ENCODE results near the gene TDRD12.

TDRD12 gene

GRCh38 chr19:32828139-32828538, 108.6 kb downstream of the TDRD12 start (continued):
- TF ChIP-seq ZNF148 (tag by site-specific recombination; IDR thresholded peaks at IDR 0.05; ENCODE audit: borderline replicate concordance) (no peak), ZNF169 (tag by site-specific recombination; IDR thresholded peaks at IDR 0.05) (no peak), ZNF623 (tag by site-specific recombination; IDR thresholded peaks at IDR 0.05) (no peak), ZNF677 (tag by site-specific recombination; IDR thresholded peaks at IDR 0.05) (no peak), ZNF423 (tag by site-specific recombination; IDR thresholded peaks at IDR 0.05) (no peak), BCL11A (tag by site-specific recombination; IDR thresholded peaks at IDR 0.05; ENCODE audit: low read depth) (no peak), ZNF664 (tag by site-specific recombination; IDR thresholded peaks at IDR 0.05) (no peak), ZNF645 (tag by site-specific recombination; IDR thresholded peaks at IDR 0.05) (no peak)

- peaks cover 3% of the 10 kb centered on the region; the same call in 1 of the 2 replicates for H3K4me1 ChIP-seq (ENCODE audit: control insufficient read depth, insufficient read depth, low read length)
- no peak overlapping the region for H3K27ac ChIP-seq (ENCODE audit: extremely low read depth, low read depth, low read length)
- CTCF ChIA-PET: interaction anchor here (0.6 to 0.7 kb wide), 2 partner anchors 146 to 1076 kb away, joined by 3 read pairs; no protein-coding TSS in a partner anchor
- H3K9me3 ChIP-seq (ENCODE audit: control insufficient read depth, insufficient read depth, low read depth, low read length): peaks cover 3% of the 10 kb centered on the region
- POLR2A ChIA-PET: no interaction called here
- H3K4me3 ChIP-seq (ENCODE audit: low read depth, low read length): no peak overlapping the region
- no peak for TF ChIP-seq ZIC2 (tag by site-specific recombination; IDR thresholded peaks at IDR 0.05)
- no peak for TF ChIP-seq ZNF423 (tag by site-specific recombination; IDR thresholded peaks at IDR 0.05)
- no peak for TF ChIP-seq SP3 (tag by site-specific recombination; IDR thresholded peaks at IDR 0.05)
- no peak for TF ChIP-seq ZNF48 (tag by site-specific recombination; IDR thresholded peaks at IDR 0.05)
- no peak for TF ChIP-seq ZNF449 (tag by site-specific recombination; IDR thresholded peaks at IDR 0.05)
- no peak for TF ChIP-seq PRDM1 (tag by site-specific recombination; IDR thresholded peaks at IDR 0.05)
- TF ChIP-seq CTCF (tag by site-specific recombination; IDR thresholded peaks at IDR 0.05): no peak
- TF ChIP-seq ZNF324 (tag by site-specific recombination; IDR thresholded peaks at IDR 0.05): no peak
- no peak for TF ChIP-seq ZNF140 (tag by site-specific recombination; IDR thresholded peaks at IDR 0.05)
- H3K36me3 ChIP-seq (ENCODE audit: control insufficient read depth in 2 of 2, insufficient read depth in 1 of 2, low read length in 2 of 2): no peaks in the 10 kb centered on the region
Measured at GRCh38 chr19:32828643-32829344, 109.2 kb downstream of the TDRD12 start.
